NCI-H187 (cell line): ENCODE data around the gene ITCH.
A peak's percentile ranks its signal among the peaks of the same experiment; 100 is the strongest.

Experiments used
- DNase-seq, 2 experiments: peaks; one replicate each; lab custom pipeline; 2025; lab: John Stamatoyannopoulos, UW

ITCH gene

GRCh38 chr20:34532756-34533155 lies 169.7 kb downstream of the ITCH start:
- no peak for DNase-seq

- DNase-seq: no peak
These were observed 171.5 kb downstream of the ITCH start for GRCh38 chr20:34534391-34535165.

- DNase-seq: no peak
These were observed 172.3 kb downstream of the ITCH start for GRCh38 chr20:34535301-34535840.

- no peak for DNase-seq
These were observed 172.8 kb downstream of the ITCH start for GRCh38 chr20:34535857-34536256.

- DNase-seq: peak in 1 of 2 experiments; percentile 2
These were observed 173.8 kb downstream of the ITCH start for GRCh38 chr20:34536798-34537394.

- DNase-seq: no peak
These were observed 174.6 kb downstream of the ITCH start for GRCh38 chr20:34537651-34538050.

- no peak for DNase-seq
These were observed 175.6 kb downstream of the ITCH start for GRCh38 chr20:34538671-34539123.

- no peak for DNase-seq
These were observed 176.7 kb downstream of the ITCH start for GRCh38 chr20:34539756-34540155.

- DNase-seq: no peak
These were observed 177.7 kb downstream of the ITCH start for GRCh38 chr20:34540596-34541263.

GRCh38 chr20:34541264-34541901 lies 178.3 kb downstream of the ITCH start:
- DNase-seq: no peak

GRCh38 chr20:34541917-34542316 lies 178.8 kb downstream of the ITCH start:
- DNase-seq: no peak

- no peak for DNase-seq
These were observed 179.4 kb downstream of the ITCH start for GRCh38 chr20:34542439-34542838.

GRCh38 chr20:34543463-34544056 lies 180.5 kb downstream of the ITCH start:
- DNase-seq: no peak

GRCh38 chr20:34544109-34544796 lies 181.2 kb downstream of the ITCH start:
- no peak for DNase-seq

- peak; percentile 67 to 82 for DNase-seq
These were observed 183.7 kb downstream of the ITCH start for GRCh38 chr20:34546751-34547181.

- no peak for DNase-seq
These were observed 185.0 kb downstream of the ITCH start for GRCh38 chr20:34547844-34548613.

- DNase-seq: peak in 1 of 2 experiments; percentile 11
These were observed 186.3 kb downstream of the ITCH start for GRCh38 chr20:34549291-34549928.

- no peak for DNase-seq
These were observed 186.8 kb downstream of the ITCH start for GRCh38 chr20:34549929-34550305.

- no peak for DNase-seq
These were observed 189.5 kb downstream of the ITCH start for GRCh38 chr20:34552569-34552968.

GRCh38 chr20:34553366-34553867 lies 190.3 kb downstream of the ITCH start:
- no peak for DNase-seq
